GM18505 (cell line): ENCODE results near the gene FHAD1.
"Not testable (repeated sequence)": the region's sequence is repeated elsewhere in the genome, so short reads cannot be mapped to it uniquely, and the experiment has no call there.

Experiments
- ATAC-seq: cut with Tn5 transposase; IDR thresholded peaks from one replicate; pipeline ENCODE4 v1.9.1; 2021; ENCODE audit not compliant: unreplicated experiment
- POLR2A ChIP-seq: IDR thresholded peaks from 4 replicates; pipeline ENCODE4 v1.6.1; 2011; ENCODE audit warnings: borderline replicate concordance; ENCODE audit not compliant: insufficient read depth, insufficient read length; ENCODE audit errors: extremely low read depth

Gene FHAD1

DNA sequence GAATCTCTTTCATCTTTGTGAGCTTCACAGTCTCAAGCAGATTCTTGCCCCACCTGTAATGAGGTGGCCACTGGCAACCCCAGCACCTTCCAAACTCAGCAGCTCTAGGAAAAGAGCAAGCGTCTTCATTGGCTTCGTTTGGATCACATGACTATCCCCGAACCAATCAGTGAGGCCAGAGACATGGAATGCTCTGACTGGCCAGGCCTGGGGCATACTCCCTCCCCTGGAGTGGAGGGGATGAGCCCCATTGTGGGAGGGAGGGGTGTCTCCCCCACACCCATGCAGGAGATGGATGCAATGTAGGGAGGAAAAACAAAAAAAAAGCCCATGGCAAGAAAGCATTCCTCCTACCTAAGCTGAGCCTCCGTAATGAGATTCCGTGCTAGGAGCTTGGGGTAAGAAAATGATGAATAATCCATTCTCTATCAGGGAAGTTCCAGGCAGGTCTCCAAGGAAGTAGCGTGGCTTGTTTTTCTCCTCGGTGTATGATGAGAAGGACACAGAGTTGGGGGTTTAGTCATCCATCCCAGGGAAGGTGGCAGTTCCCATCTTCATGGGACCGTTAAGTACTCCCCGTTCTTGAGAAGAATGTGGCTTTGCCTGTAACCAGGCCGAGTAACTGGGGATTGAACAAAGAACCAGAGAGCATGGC is 32.7 kb downstream of the FHAD1 start:
- ATAC-seq, result no peak
- TF ChIP-seq POLR2A, result no peak

DNA sequence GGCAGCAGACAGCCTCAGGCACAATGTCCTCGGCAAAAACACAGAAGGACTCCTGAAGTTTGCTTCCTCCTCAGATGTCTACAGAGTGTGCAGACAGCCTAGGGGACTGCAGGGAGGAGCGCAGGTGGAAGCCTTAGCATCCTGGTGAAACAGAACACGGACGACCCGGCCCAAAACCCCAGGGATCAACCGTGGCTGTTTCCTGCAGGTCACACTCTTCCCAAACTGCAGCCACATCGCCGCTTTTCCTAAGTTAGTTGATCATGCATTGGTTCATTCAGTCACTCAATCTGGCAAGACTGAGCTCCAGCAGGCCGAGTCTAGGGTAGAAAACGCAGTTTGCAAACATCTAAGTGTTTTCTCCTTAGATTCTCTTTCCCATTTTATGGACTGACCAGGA is 33.4 kb downstream of the FHAD1 start:
- no peak for TF ChIP-seq POLR2A
- no peak for ATAC-seq

DNA sequence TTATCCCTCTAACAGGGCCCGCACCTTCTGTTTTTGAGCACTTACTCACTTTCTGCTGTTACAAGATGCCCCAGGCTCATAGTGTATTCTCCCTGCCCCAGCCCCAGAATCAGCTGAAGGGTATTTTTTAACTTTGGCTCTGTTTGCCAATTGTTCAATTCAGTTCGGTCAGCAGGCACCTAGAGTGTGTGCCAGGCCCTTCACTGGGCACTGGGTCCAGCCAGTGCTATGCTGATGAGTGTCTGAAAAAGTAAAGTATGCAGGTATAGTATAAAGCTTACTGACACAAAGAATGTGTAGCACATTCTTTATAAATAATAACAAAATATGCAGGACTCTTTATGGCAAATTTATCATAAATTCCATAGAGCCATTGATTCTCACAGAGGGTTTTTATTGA is 35.0 kb downstream of the FHAD1 start:
- ATAC-seq, result no peak
- TF ChIP-seq POLR2A, result no peak

DNA sequence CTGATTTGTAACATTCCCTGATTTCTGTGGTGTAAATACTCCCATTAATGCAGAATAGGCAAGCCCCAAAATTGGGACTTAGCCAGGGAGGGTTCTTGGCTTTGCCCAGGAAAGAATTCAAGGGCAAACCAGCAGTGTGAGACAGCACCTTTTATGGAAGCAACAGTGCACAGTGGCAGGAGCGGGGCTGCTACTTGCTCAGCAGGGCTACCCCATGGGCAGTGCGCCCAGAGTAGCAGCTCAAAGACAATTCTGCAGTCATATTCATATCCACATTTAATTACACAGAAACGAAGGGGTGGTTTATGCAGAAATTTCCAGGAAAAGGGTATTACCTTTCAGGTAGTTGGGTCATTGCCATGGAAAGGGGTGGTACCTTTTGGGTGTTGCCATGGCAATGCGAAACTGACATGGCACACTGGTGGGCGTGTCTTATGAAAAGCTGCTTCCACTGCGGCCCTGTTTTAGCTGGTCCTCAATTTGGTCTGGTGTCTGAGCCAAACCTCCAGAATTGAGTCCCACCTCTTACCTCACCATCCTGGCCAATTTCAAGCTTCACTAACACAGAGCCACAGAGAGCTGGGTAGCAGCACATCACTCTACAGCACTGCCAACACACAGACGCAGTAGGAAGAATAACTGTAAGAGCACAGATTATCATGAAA is 35.9 kb downstream of the FHAD1 start:
- no peak for ATAC-seq
- TF ChIP-seq POLR2A, result no peak

DNA sequence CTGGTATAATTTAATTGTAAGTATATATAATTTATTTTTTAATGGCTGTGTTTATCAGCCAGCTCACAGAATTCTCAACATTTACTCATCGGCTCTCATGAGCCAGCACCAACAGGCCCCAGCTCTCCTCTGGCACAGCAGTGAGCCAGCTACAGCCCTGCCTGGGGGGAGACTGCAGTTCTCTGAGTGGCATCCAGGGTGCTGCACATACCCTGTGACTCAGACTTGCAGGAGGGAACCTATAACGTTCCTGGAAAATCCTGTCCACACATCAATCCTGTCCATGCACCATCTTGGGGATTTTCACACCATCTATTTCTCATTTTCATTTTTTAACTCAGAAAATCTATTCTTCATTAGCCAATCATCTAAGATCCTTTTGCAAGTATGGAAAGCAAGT is 36.5 kb downstream of the FHAD1 start:
- TF ChIP-seq POLR2A, result no peak
- no peak for ATAC-seq

DNA sequence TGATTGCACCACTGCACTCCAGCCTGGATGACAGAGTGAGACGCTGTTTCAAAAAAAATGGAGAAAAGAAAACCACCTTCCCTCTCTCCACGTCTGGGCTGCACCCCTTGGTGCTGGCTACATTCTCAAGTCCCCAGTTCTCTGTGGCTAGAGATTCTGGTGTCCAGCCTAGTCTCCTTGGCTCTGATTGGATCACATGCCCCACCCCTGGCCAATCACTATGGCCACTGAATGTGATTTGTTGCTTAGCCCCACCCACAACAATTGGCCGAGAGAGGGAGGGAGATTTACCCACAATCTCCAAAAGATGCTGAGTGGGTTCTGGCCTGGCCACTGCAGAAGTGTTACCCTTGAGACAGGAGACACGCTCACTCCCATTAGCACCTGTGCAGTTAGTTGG is 39.4 kb downstream of the FHAD1 start:
- TF ChIP-seq POLR2A, result no peak
- no peak for ATAC-seq

DNA sequence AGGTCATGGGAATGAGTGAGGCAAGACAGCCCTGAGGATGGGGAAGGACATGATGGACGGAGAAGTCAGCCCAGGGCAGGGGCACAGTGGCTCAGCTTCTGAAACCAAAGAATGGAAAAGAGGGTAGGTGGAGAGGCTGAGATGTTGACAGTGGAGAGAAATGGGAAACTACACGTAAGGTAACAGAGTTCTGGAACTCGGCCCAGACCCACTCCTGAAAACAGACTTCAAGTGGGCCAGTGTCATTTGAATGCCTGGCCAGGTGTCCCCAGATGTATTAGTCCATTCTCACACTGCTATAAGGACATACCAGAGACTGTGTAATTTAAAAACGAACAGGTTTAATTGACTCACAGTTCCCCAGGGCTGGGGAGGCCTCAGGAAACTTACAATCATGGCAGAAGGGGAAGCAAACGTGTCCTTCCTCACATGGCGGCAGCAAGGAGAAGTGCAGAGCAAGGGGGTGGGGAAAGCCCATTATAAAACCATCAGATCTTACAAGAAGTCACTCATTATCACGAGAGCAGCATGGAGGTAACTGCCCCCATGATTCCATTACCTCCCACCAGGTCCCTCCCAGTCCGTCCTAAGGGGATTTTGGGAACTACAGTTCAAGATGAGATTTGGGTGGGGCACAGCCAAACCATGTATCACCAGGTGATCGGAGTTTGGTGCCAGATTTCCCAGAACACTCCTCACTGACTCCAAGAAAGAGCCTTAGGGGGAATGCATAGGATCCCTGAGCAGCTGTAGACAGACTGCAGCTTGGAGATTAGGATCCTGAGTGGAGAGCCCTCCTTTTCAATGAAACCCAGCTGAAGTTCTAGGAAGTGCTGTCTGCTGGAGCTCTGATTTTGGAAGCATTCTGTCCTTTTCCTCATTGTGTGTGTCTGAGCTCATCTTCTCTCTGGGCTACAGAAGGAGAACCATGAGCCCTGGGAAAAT is 40.3 kb downstream of the FHAD1 start:
- no peak for TF ChIP-seq POLR2A
- no peak for ATAC-seq

DNA sequence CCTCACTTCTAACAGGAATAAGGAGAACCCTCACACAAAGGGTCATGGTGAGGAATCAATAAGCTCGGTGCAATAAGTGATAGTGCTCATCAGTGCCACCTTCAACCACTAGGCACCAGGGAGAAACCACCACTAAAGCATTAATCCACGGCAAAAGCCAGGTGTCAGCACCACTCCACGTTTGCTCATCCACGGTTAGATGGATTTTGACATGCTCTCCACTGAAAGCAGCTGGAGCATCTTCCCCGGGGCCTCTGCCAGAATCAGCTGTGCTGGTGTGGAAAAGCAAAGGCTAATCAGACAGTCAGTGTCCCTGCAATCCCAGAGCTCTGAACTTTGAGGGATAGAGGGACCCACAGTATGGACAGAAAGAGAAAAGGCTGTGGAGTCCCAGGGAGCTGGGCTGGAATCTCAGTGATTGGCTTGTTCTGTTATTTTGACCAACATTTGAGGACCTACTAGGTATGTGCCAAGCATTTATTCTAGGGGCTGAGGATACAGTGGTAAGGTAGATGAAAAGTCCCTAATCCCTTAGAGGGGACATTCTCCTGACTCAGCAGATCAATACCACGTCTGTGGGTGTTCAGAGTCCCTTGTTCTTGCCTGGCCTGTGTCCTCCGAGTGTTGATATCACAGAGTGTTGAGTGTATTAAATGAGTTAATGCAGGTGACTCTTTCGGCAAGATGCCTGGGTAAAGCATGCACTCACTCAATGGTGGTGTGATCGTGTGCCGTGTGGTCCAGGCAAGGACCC is 41.3 kb downstream of the FHAD1 start:
- no peak for TF ChIP-seq POLR2A
- no peak for ATAC-seq

DNA sequence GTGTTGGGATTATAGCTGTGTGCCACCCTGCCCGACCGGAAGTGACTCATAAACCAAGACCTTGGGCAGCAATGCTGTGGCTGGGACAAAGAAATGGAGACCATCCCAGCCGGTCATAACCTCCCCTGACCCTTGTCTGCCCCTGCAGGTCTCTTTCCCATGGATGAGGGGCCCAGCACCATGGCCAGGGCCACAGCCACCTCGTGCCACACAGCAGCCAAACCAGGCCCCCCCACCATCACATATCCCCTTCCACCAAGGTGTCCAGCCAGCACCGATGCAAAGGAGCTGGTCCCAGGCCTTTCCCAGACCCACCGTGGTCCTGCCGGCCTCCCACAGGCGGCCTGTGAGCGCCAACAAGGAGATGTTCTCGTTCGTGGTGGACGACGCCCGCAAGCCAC is 42.2 kb downstream of the FHAD1 start:
- ATAC-seq, result no peak
- TF ChIP-seq POLR2A, result no peak

DNA sequence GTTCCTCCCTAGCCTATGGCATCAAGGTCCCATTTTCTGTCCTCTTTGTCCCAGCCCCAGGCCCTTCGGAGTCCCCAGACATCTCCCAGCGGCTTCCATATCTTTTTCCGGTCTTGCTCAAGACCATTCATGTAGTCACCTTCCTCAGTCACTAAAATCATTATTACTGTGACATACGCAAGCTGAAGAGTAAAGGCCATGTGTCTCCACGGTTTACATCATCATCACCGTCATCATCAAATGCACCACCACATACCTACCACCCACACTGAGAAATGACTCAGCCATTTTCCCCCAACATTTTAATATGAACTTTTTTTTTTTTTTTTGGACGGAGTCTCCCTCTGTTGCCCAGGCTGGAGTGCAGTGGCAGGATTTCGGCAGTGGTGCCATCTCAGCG is 43.4 kb downstream of the FHAD1 start:
- no peak for ATAC-seq
- TF ChIP-seq POLR2A, result no peak

DNA sequence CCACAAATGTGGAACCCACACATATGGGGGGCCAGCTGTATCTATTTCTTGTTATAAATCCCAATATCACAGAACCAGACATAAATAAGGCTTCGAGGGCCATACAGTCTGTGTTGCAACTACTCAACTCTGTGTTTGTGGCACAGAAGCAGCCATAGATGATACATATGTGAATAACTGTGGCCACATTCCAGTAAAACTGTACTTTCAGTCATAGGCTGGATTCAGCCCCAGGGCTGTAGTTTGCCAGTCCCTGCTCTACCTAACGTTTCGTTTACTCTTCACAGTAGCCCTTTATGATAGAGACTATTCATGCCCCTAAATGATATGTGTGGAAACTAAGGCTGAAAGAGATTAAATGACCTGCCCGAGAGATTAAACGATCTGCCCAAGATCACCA is 48.7 kb downstream of the FHAD1 start:
- no peak for ATAC-seq
- no peak for TF ChIP-seq POLR2A

DNA sequence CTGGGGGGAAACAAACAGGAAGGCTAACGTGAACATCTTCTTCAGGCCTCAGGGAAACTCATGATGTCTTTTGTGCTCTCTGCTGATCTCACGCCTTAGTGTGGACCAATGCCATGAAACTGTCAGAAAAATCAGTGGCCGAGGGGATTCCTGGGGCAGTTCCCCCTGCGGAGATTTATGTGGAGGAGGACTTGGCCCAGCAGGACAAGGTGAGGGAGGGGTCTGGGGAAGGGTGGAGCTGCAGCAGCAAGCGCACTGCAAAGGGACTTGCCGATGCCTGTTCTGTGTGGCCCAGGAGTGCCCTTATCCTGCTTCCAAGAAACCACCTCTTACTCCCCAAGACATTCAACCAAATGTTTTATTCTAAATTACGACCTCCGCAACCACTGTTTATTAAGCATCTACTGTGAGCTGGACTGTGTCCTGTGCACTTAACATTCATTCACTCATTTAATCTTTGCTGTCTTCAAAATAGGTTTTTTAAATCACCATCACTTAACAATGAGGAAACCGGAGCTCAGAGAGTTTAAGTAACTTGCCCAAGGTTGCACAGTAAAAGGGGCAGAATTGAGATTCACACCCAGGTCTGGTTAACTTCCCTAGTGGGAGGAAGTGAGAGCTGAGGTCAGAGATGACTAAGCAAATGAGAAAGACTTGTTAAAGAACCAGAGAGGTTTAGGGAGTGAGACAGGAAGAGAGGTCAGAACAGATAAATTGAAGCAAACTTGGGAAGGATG is 49.7 kb downstream of the FHAD1 start:
- no peak for ATAC-seq
- no peak for TF ChIP-seq POLR2A

DNA sequence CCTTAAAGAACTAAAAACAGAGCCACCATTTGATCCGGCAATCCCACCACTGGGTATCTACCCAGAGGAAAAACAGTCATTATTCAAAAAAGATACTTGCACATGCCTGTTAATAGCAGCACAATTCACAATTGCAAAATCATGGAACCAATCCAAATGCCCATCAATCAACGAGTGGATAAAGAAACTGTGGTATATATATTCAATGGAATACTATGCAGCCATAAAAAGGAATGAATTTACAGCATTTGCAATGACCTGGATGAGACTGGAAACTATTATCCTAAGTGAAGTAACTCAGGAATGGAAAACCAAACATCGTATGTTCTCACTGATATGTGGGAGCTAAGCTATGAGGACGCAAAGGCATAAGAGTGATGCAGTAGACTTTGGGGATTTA is 51.0 kb downstream of the FHAD1 start:
- ATAC-seq, result not testable (repeated sequence)

DNA sequence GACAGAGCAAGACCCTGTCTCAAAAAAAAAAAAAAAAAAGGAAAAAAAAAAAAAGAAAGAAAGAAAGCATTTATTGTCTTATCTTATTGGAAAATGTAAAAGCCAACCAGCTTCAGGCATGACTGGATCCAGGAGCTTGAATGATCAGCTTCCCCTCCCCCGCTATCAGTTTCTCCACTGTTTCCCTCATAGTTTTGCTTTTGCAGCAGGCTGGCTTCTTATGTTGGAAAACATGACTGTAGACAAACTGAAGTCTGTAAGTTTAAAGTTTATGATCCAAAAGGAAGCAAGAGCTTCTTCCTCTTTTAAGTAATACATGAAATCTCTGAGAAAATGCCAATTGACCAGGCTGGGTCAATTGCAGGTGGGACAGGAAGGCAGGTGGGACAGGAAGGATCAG is 52.2 kb downstream of the FHAD1 start:
- ATAC-seq, result no peak
- no peak for TF ChIP-seq POLR2A
